ENCODE measurements around the gene HLA-F. TPM values are rescaled to one million over a fixed set of nuclear protein-coding genes. Genes with fewer than 3 reads are reported as not detected.

HLA-F gene
- total RNA-seq, result 31.5 TPM

DNA sequence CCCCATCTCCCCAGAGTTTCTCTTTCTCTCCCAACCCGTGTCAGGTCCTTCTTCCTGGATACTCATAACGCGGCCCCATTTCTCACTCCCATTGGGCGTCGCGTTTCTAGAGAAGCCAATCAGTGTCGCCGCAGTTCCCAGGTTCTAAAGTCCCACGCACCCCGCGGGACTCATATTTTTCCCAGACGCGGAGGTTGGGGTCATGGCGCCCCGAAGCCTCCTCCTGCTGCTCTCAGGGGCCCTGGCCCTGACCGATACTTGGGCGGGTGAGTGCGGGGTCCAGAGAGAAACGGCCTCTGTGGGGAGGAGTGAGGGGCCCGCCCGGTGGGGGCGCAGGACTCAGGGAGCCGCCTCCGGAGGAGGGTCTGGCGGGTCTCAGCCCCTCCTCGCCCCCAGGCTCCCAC, at the start of gene HLA-F:
HLA-F (plus strand) TSS at position 173 of the 404 bp plus-strand sequence; CDS start at position 203, 30 bp downstream.

DNA sequence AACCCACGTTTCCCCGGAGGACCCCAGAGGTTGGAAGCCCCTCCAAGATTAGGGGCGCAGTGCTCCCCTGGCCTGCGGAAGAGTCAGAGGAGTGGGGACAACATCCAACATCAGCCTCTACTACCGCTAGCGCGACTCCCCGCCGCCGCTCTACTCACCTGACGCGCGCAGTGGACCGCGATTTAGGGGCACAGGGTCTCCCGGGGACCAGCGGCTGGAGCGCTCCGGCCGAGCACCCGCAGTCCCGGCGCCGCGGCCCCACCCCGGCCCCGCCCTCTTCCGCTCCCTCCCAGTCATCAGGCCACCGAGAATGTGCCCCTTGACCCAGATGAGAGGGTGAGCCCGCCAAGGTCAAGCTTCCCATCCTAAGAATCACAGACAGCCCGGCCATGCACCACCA, 42.3 kb upstream of the HLA-F start, which contains the start of gene ZFP57:
ZFP57 (minus strand) TSS at position 249 of the 400 bp plus-strand sequence. CDS start 4,149 bp downstream, outside the sequence.

Small RNAs within 50 kb of the gene (small RNA-seq; reads per million reads assigned to genes)
- gene AL645939.2 (ENCODE audit: low replicate concordance) (not detected), gene AL645939.3 (ENCODE audit: low replicate concordance) (not detected), gene AL645939.4 (ENCODE audit: low replicate concordance) (not detected), gene RF00019 (ENCODE audit: low replicate concordance) (not detected)

Other genes starting within 250 kb of the HLA-F start
- gene MAS1L, start 235.5 kb upstream of the HLA-F start, total RNA-seq, result not detected
- gene UBD, start 163.7 kb upstream of the HLA-F start, total RNA-seq, result 1.1 TPM
- not detected for gene OR2H2, start 138.3 kb upstream of the HLA-F start, total RNA-seq
- gene GABBR1, start 90.3 kb upstream of the HLA-F start, total RNA-seq, result 45.4 TPM
- gene MOG, start 66.3 kb upstream of the HLA-F start, total RNA-seq, result not detected
- gene ZFP57, start 42.3 kb upstream of the HLA-F start, total RNA-seq, result not detected
- gene HLA-G, start 104.4 kb downstream of the HLA-F start, total RNA-seq, result not detected
- 233 TPM for gene HLA-A, start 219.1 kb downstream of the HLA-F start, total RNA-seq

All from metanephros (tissue), 2 donors.